ENCODE measurements around the gene TRDN. TPM values are rescaled to one million over a fixed set of nuclear protein-coding genes. Genes with fewer than 3 reads are reported as not detected.
"Not testable (repeated sequence)": the region's sequence is repeated elsewhere in the genome, so short reads cannot be mapped to it uniquely, and the experiment has no call there.

The TRDN gene
- total RNA-seq, 2 experiments from 2014 or later = not detected

- Mint-ChIP-seq H3K4me1 (ENCODE audit: low read depth) (no peaks in the 10 kb centered on the region), H3K27me3 (ENCODE audit: low read depth) (no peaks in the 10 kb centered on the region), H3K27ac (no peak overlapping the region), H3K9me3 (ENCODE audit: insufficient read depth) (no peaks in the 10 kb centered on the region), H3K4me3 (no peak overlapping the region), H3K36me3 (ENCODE audit: low read depth) (no peaks in the 10 kb centered on the region)
- DNase-seq = no peak
- ATAC-seq = no peak
- ChIA-PET POLR2A (no interaction called here), CTCF (no interaction called here)
Measured at GRCh38 chr6:123456836-123457235, 179.9 kb downstream of the TRDN start.

- Mint-ChIP-seq H3K4me1 (ENCODE audit: low read depth) (no peaks in the 10 kb centered on the region), H3K4me3 (no peak overlapping the region), H3K36me3 (ENCODE audit: low read depth) (no peaks in the 10 kb centered on the region), H3K9me3 (ENCODE audit: insufficient read depth) (no peaks in the 10 kb centered on the region), H3K27me3 (ENCODE audit: low read depth) (no peaks in the 10 kb centered on the region), H3K27ac (no peak overlapping the region)
- no peak for ATAC-seq
- CTCF ChIA-PET = no interaction called here
- no peak for DNase-seq
- POLR2A ChIA-PET = no interaction called here
Measured at GRCh38 chr6:123454448-123454847, 182.3 kb downstream of the TRDN start.

- DNase-seq; H3K4me3 Mint-ChIP-seq; ATAC-seq; CTCF ChIA-PET; H3K9me3 Mint-ChIP-seq (ENCODE audit: insufficient read depth); POLR2A ChIA-PET; H3K36me3 Mint-ChIP-seq (ENCODE audit: low read depth); H3K27ac Mint-ChIP-seq; H3K27me3 Mint-ChIP-seq (ENCODE audit: low read depth); H3K4me1 Mint-ChIP-seq (ENCODE audit: low read depth): not testable (repeated sequence)
Measured at GRCh38 chr6:123453071-123453470, 183.7 kb downstream of the TRDN start.

GRCh38 chr6:123448306-123448884 is 188.4 kb downstream of the TRDN start:
- H3K27me3 Mint-ChIP-seq (ENCODE audit: low read depth) = no peaks in the 10 kb centered on the region
- peaks cover 5% of the 10 kb centered on the region for H3K9me3 Mint-ChIP-seq (ENCODE audit: insufficient read depth)
- ATAC-seq (no peak), DNase-seq (no peak)
- no peak overlapping the region for H3K27ac Mint-ChIP-seq
- H3K4me3 Mint-ChIP-seq = no peak overlapping the region
- H3K4me1 Mint-ChIP-seq (ENCODE audit: low read depth) = no peaks in the 10 kb centered on the region
- ChIA-PET CTCF (no interaction called here), POLR2A (no interaction called here)
- no peaks in the 10 kb centered on the region for H3K36me3 Mint-ChIP-seq (ENCODE audit: low read depth)

GRCh38 chr6:123447315-123447937 is 189.3 kb downstream of the TRDN start:
- H3K27ac Mint-ChIP-seq = no peak overlapping the region
- ChIA-PET CTCF (no interaction called here), POLR2A (no interaction called here)
- DNase-seq (no peak), ATAC-seq (no peak)
- no peaks in the 10 kb centered on the region for H3K27me3 Mint-ChIP-seq (ENCODE audit: low read depth)
- no peaks in the 10 kb centered on the region for H3K4me1 Mint-ChIP-seq (ENCODE audit: low read depth)
- H3K9me3 Mint-ChIP-seq (ENCODE audit: insufficient read depth) = peaks cover 5% of the 10 kb centered on the region
- H3K4me3 Mint-ChIP-seq = no peak overlapping the region
- no peaks in the 10 kb centered on the region for H3K36me3 Mint-ChIP-seq (ENCODE audit: low read depth)

GRCh38 chr6:123439371-123439770 is 197.4 kb downstream of the TRDN start:
- Mint-ChIP-seq H3K9me3 (ENCODE audit: insufficient read depth) (no peaks in the 10 kb centered on the region), H3K36me3 (ENCODE audit: low read depth) (no peaks in the 10 kb centered on the region), H3K27ac (no peak overlapping the region), H3K27me3 (ENCODE audit: low read depth) (no peaks in the 10 kb centered on the region), H3K4me1 (ENCODE audit: low read depth) (no peaks in the 10 kb centered on the region), H3K4me3 (no peak overlapping the region)
- DNase-seq (no peak), ATAC-seq (no peak)
- POLR2A ChIA-PET = no interaction called here
- CTCF ChIA-PET = no interaction called here

- Mint-ChIP-seq H3K4me3 (no peak overlapping the region), H3K9me3 (ENCODE audit: insufficient read depth) (no peaks in the 10 kb centered on the region), H3K27ac (no peak overlapping the region), H3K4me1 (ENCODE audit: low read depth) (no peaks in the 10 kb centered on the region), H3K36me3 (ENCODE audit: low read depth) (no peaks in the 10 kb centered on the region), H3K27me3 (ENCODE audit: low read depth) (no peaks in the 10 kb centered on the region)
- no peak for ATAC-seq
- ChIA-PET POLR2A (no interaction called here), CTCF (no interaction called here)
- DNase-seq = no peak
Measured at GRCh38 chr6:123434186-123434585, 202.6 kb downstream of the TRDN start.

- Mint-ChIP-seq H3K36me3 (ENCODE audit: low read depth) (no peaks in the 10 kb centered on the region), H3K4me1 (ENCODE audit: low read depth) (no peaks in the 10 kb centered on the region), H3K27me3 (ENCODE audit: low read depth) (no peaks in the 10 kb centered on the region), H3K27ac (no peak overlapping the region), H3K9me3 (ENCODE audit: insufficient read depth) (no peaks in the 10 kb centered on the region), H3K4me3 (no peak overlapping the region)
- DNase-seq (no peak), ATAC-seq (no peak)
- CTCF ChIA-PET = no interaction called here
- POLR2A ChIA-PET = no interaction called here
Measured at GRCh38 chr6:123430970-123431369, 205.8 kb downstream of the TRDN start.

GRCh38 chr6:123427008-123427407 is 209.7 kb downstream of the TRDN start:
- Mint-ChIP-seq H3K36me3 (ENCODE audit: low read depth) (no peaks in the 10 kb centered on the region), H3K4me3 (no peak overlapping the region), H3K27me3 (ENCODE audit: low read depth) (no peaks in the 10 kb centered on the region), H3K9me3 (ENCODE audit: insufficient read depth) (no peaks in the 10 kb centered on the region), H3K4me1 (ENCODE audit: low read depth) (no peaks in the 10 kb centered on the region), H3K27ac (no peak overlapping the region)
- ChIA-PET POLR2A (no interaction called here), CTCF (no interaction called here)
- ATAC-seq = no peak
- no peak for DNase-seq

- DNase-seq = no peak
- H3K36me3 Mint-ChIP-seq (ENCODE audit: low read depth) = no peaks in the 10 kb centered on the region
- POLR2A ChIA-PET = no interaction called here
- no peak overlapping the region for H3K27ac Mint-ChIP-seq
- CTCF ChIA-PET = no interaction called here
- no peak for ATAC-seq
- no peaks in the 10 kb centered on the region for H3K27me3 Mint-ChIP-seq (ENCODE audit: low read depth)
- H3K4me1 Mint-ChIP-seq (ENCODE audit: low read depth) = no peaks in the 10 kb centered on the region
- no peak overlapping the region for H3K4me3 Mint-ChIP-seq
- no peaks in the 10 kb centered on the region for H3K9me3 Mint-ChIP-seq (ENCODE audit: insufficient read depth)
Measured at GRCh38 chr6:123423130-123423529, 213.6 kb downstream of the TRDN start.

- no peaks in the 10 kb centered on the region for H3K9me3 Mint-ChIP-seq (ENCODE audit: insufficient read depth)
- ChIA-PET CTCF (no interaction called here), POLR2A (no interaction called here)
- H3K36me3 Mint-ChIP-seq (ENCODE audit: low read depth) = no peaks in the 10 kb centered on the region
- H3K4me1 Mint-ChIP-seq (ENCODE audit: low read depth) = no peaks in the 10 kb centered on the region
- ATAC-seq (no peak), DNase-seq (no peak)
- no peaks in the 10 kb centered on the region for H3K27me3 Mint-ChIP-seq (ENCODE audit: low read depth)
- no peak overlapping the region for H3K27ac Mint-ChIP-seq
- H3K4me3 Mint-ChIP-seq = no peak overlapping the region
Measured at GRCh38 chr6:123420512-123420911, 216.2 kb downstream of the TRDN start.

GRCh38 chr6:123418071-123418470 is 218.7 kb downstream of the TRDN start:
- Mint-ChIP-seq H3K4me3 (no peak overlapping the region), H3K9me3 (ENCODE audit: insufficient read depth) (no peaks in the 10 kb centered on the region), H3K4me1 (ENCODE audit: low read depth) (no peaks in the 10 kb centered on the region), H3K27me3 (ENCODE audit: low read depth) (no peaks in the 10 kb centered on the region), H3K27ac (no peak overlapping the region), H3K36me3 (ENCODE audit: low read depth) (no peaks in the 10 kb centered on the region)
- POLR2A ChIA-PET = no interaction called here
- no peak for DNase-seq
- no peak for ATAC-seq
- CTCF ChIA-PET = interaction anchor here (2.3 kb wide), 1 partner anchor 297 kb away, joined by 6 read pairs; no protein-coding TSS in a partner anchor

- ChIA-PET POLR2A (no interaction called here), CTCF (interaction anchor here (0.5 to 2.3 kb wide), 2 partner anchors 297 to 683 kb away, joined by 3 to 6 read pairs; no protein-coding TSS in a partner anchor)
- ATAC-seq (no peak), DNase-seq (no peak)
- Mint-ChIP-seq H3K27ac (no peak overlapping the region), H3K4me3 (no peak overlapping the region), H3K36me3 (ENCODE audit: low read depth) (no peaks in the 10 kb centered on the region), H3K9me3 (ENCODE audit: insufficient read depth) (no peaks in the 10 kb centered on the region), H3K27me3 (ENCODE audit: low read depth) (no peaks in the 10 kb centered on the region), H3K4me1 (ENCODE audit: low read depth) (no peaks in the 10 kb centered on the region)
Measured at GRCh38 chr6:123417535-123417934, 219.2 kb downstream of the TRDN start.

All from activated CD8-positive, alpha-beta T cell treated with anti-CD3 and anti-CD28 coated beads, Interleukin-2, amount 10 ng/mL, durations not matched to agents 7 days and 5 days (primary cell).